ENCODE results near the gene CD58.
A peak's percentile ranks its signal among the peaks of the same experiment; 100 is the strongest.

The CD58 gene

DNA sequence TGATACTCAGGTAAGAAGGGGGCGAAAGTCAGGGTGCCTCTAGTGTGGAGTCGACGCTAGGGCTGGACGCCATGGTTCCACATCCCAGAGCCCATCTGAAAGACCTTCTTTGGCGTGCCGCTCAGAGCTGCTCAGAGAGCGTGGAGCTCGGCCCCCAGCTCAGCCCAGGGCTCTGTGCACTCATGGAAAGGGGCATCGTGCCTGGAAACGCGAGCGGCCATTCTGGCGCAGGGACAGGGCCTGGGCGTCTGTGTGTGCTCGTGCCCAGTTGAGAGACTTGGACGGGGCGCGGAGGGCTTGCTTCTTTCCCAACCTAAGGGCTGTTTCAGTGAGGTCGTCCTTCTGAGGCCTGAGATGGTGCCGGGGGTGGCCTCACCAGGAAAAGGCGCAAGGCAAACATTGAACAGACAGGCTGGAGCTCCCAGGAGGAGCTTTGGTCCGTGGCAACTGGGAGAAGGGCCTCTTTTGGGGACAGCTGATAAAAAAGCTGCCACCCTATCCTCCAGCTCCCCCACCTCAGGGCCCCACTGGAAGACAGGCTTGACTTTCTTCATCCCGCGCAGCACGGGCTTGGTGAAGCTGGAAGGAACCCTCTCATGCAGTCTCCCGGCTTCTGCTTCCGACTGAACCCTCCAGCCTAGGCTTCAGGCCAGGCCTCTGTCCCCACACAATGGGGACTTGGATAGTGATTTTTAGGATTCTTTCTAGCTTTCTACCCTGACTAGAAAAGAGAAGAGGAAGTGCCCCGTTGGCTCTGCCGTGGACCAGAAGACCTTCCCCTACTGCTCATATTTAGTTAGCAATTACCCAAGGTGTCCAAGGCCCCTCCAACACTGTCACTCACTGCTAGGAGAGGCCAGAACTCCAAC is 77.1 kb downstream of the CD58 start:
- DNase-seq (ENCODE audit: low read depth): no peak

DNA sequence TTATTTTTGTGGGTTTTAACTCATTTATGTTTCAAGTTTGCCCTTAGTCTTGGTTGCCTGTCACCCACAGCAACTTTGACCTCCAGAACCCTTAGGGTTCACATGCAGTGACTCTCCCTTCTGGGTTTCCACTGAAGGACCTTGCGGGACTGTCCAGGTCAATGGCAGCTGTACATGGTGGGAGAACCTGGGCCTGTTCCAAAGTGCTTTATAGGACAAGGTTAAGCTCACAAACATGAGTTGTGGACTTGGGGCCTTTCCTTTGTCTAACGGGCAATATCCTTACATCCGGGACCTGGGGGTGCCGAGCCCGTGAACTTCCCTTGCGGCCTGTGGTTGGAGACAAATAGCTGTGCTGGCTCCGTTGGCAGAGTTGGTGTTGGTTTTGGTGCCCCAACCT is 77.8 kb downstream of the CD58 start:
- no peak for DNase-seq (ENCODE audit: low read depth)

DNA sequence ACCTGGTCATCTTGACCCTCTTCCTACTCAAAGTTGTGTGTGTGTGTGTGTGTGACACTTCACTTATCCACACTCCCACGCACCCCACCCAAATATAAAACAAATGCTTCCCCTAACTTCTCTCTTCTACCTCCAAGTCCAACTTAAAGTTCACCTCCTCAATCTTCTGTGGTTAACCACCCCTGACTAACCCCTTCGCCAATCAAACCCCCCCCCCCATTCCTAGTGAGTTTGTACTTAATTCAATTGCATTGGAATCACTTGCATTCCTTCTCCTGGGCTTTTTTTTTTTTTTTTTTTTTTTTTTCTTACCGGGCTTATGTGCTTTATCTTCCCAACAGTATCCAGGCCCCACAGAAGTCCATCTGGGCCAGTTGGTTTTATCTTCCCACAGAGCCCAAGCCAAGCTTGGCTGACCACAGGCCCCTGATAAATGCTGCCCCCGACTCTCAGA is 78.4 kb downstream of the CD58 start:
- DNase-seq (ENCODE audit: low read depth): no peak

DNA sequence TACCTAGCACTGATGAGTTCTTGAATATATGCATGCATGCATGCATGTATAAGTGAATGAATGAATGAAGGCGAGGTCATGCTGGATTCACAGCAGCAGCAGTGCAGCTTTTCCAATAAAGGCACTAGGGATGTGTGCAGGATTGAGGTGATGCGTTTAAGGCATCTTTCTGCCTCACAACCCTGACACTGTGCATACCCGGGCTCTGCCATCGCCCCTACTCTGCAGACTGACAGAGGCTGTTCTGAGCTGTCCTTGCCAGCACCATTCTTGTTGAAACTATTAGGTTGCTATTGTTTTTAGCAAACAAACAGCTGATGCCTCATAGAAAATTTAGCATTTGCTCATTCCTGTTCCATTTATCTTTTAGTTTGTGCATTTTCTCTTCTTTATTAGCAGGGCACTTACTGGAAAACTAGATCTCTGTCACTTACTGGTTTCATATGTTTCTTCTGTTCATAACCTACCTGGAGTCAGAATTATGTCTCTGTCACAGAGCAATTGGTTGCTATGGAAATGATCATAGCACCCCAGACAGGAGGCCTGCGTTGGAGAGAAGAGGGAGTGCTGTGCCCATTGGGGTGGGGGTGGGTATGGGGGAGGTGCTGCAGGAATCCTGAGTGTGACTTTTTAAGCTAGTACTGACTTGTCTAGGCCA is 79.0 kb downstream of the CD58 start:
- no peak for DNase-seq (ENCODE audit: low read depth)

DNA sequence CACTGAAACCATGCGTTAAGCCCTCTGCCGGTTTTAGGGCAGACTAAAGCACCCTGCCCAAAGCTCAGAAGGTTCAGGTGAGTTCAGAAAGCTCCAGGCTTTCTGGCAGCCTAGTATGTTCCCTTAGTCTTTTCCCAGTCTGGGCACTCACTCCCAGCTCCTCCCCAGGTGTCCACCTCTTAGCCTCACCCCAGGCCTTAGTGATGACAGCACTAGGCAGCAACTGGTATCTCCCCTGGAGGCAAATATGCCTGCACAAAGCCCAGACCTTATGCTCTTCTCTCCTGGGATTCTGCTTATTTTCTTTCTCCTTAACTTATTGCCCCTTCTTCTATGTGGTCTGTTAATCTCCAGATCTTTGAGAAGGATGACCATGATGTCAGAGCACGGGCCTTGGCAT is 80.2 kb downstream of the CD58 start:
- DNase-seq (ENCODE audit: low read depth): no peak

DNA sequence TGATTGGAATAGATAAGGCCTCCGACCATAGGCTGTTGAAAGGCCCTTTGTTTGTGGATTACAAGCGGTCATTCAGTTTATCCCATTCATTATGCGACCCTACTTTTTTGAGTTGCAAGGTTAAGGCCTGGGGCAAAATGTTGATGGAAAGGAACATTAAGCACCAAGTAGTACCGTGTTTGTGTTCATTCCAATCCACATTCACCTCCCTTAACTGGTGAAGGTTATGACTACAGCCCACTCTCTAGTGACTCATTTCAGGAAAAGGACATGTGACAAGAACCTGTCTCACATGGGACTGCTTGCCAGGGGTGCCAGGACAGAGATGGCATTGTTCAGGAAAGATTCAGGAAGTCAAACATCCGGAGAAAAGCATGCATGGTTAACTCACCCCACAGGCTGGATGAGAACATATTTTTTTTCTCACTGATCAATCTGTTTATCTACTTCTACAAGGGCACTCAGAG is 81.6 kb downstream of the CD58 start:
- no peak for DNase-seq (ENCODE audit: low read depth)

DNA sequence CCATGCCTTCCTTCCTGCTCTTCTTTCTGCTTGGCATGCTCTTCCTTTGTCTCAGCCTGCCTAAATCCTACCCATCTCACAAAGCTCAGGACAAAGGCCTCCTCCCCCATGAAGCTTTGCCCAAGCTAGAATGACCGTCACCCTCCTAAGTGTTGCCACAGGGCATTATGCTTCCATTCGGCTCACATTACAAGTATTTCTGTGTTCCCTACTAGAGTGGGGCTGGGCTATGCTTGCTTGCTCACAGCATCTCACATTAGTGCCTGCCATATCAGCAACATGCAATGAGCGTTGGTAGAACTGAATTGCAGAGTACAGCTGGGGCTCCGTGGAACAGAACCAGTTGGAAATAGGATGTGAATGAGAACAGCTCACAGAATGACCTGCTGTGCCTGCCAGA is 82.8 kb downstream of the CD58 start:
- no peak for DNase-seq (ENCODE audit: low read depth)

DNA sequence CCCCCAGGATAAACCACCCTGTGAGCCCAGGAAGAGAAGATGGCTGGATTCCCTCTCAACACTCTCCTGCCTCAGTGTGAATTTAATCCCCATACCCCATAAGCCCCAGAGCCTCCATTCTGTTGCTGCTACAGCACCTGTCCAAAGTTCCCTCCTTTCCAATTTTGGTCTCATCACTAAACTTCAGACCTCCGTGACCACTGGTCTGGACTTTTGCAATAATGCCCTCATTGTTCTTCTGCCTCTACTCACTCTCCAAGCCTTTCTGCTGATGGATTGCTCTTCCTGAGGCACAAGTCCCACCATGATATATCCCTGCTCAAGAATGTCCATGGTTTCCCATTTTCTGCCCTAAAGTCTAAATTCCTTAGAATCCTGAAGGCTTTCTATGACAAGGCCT is 83.2 kb downstream of the CD58 start:
- DNase-seq (ENCODE audit: low read depth): no peak

DNA sequence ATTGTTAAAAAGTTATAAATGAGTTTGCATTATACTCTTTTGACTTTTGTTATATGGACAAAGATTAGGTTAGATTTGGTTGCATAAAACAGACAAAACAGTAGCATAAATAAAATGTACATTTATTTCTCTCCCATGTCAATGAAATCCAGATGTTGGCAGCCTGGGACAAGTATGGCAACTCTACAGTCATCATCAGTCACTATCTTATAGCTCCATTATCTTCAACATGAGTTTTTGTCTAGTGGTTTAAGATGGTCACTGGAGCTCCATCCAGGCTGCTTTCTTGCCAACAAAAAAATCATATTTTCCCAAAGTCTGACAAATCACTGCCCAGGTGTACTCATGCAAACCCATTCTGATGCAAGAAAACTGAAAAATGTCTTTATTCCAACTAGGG is 83.8 kb downstream of the CD58 start:
- no peak for DNase-seq (ENCODE audit: low read depth)

DNA sequence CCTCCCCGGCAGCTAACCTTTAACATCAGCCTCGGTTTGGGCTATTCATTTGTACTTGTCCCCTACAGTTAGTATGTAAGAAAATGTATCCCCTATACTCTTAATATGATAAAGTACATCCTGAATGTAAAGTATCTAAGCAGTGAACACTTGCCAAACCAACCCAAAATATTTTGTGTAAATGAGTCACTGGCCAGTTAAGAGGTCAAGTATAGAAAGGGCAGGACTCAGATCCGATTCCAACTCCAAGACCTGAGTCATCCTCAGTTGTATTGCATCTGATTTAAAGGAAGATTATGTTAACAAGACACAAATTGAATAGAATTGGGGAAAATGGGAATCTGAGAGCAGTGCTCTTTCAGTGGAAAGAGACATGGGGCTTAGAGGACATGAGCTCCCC is 84.4 kb downstream of the CD58 start:
- no peak for DNase-seq (ENCODE audit: low read depth)

DNA sequence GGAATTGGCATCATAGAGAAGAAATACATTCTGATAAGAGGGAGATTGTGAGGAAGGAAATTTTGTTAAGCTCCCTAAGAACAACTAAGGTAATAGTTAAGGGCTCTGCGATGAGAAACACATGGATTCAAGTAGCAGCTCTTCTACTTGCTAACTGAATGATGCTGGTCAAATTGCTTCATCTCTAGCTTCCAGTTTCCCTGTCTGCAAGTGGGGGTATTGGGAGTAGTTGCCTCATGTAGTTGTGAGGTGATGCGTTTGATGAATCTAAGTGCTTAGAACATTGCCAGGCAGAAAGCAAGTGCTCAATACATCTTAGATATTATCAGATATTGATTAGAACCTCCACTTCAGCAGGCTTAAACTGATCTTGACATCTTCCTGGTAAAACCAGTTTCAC is 84.8 kb downstream of the CD58 start:
- no peak for DNase-seq (ENCODE audit: low read depth)

DNA sequence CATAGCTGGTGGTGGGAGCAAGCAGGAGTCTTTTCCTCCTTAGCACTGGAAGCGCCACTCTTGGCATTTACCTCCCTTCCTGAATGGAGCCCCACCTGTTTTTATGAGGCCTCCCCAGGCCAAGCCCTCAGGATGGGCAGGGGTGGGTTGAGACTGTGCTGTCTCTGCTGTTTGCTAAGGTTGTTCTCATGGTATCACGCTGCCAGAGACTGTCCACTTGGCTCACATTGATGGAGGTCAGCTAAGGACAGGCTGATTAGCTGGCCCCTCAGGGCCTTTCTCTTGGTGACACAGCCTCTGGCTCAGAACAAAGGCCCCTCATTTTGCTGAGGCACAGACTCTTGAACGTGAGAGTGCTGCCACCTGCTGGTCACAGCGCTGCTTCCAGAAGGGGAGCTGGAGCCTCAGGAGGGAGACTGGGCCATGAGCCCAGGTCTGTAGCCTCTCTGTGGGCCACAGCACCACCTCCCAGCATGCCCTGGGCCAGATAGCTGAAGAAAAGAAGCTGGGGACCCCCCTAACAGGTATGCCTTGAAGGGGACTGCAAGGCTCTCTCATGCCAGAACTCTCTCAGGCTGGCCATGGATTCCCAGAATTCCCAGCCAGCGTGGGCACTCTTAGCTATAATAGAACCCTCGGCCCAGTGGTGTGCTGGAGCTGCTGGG is 85.6 kb downstream of the CD58 start:
- DNase-seq (ENCODE audit: low read depth): peak; percentile 78

DNA sequence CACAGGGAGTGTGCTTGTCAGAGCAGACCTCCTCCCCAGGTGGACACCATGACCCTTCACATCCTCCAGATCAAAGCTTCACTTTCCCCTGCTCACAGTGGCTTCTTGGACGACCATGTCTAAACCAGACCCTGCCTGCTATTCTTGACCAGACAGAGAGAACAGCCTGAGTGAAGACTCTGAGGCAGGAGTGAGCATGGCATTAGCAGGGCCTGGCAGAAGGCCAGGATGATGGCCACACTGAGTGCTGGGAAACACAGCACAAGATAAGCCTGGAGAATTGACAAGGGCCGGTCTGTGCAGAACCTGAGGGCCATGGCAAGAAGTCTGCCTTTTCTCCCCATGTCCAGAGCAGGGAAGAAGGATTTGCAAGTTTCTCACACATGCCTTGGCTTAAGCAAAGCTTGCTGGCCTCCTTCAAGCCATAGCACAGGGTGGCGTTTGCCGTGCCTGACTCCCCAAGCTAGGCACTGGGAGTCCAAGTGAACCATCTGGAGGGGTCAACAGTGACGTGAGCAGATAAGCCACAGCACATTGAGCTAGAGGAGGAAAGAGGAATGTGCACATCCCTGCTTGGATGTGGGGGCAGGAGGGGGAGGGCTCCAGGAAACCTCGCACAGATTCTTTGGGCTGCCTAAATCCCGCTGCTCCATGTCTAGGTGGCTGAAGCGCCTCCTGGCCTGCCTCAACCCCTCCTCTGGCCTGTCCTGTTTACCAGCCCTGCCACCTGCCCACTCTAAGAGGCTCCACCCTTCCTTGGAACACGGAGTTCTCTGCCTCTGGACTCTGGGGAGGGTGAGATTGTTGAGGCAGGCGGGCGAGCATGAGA is 87.1 kb downstream of the CD58 start:
- DNase-seq (ENCODE audit: low read depth): no peak

DNA sequence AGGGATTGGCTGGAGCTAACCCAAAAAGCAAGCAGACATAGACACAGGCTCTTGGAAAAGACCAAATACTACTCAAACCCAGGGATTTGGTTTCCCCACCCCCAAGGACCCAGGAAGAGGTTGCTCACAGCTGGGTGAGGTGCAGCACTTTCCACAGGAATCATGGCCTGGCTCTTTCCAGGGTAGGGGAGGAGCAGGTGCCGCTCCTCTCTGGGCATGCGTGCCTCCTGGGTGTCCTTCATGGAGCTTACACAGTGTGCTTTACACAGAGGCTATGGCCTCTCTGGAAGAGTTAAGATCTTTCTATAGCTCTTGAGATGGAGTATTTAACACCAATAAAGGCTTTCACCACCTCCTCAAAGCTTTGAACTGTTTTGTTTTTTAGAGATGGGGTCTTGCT is 88.3 kb downstream of the CD58 start:
- DNase-seq (ENCODE audit: low read depth): no peak

DNA sequence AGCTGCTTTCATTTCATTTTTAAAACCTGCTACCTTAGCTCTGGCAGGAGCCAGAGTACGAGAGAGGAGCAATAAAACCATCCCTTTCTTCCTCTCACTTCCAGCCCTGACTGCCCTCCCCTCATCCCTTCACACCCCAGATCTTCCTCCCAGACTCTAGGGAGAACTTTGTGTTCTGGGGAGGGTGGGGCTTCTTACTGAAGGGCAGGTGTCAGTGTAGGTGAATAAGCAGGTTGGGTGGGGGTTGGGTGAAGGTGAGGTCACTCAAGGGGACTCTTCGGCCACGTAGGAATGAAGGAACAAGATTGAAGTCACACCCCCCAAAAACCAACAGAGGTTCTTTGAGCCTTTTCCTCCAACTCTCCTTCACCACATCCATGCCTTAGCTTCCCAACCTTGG is 88.9 kb downstream of the CD58 start:
- no peak for DNase-seq (ENCODE audit: low read depth)

DNA sequence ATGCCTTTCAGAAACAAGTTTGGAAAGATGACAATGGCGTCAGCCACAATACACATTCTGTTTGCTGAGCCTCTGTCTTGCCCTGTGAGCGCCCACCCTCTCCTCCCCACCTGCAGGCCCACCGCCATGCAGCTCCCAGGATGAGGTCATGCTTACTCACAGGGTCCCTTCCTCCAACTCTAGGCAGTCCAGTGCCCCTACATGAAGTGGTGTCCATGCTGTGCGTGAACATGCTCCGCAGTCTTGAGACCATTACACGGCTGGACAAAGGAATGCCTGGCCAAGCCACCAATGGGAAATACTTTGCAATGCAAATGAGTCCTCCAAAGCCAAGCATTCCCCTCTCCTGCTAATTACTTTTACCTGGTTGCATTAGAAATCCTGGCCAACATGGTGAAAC is 92.2 kb downstream of the CD58 start:
- no peak for DNase-seq (ENCODE audit: low read depth)

DNA sequence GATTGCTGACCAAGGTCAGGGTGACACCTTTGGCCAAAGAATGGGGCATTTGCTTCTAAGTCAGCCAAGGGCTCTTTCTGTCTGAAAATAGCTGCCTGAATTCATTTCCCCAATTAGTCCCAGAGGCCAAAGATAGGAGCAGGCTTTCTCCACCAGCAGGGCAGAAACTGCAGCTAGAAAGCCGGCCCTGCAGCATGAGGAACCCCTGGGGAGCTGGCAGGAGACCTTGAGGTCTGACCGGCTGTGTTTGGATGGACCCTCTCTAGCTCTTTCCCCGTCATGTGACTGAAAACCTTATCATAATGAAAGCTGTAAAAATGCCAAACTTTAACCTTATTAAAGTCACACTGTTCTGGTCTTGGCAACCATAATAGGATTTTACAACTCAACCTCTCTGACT is 93.4 kb downstream of the CD58 start:
- DNase-seq (ENCODE audit: low read depth): no peak

DNA sequence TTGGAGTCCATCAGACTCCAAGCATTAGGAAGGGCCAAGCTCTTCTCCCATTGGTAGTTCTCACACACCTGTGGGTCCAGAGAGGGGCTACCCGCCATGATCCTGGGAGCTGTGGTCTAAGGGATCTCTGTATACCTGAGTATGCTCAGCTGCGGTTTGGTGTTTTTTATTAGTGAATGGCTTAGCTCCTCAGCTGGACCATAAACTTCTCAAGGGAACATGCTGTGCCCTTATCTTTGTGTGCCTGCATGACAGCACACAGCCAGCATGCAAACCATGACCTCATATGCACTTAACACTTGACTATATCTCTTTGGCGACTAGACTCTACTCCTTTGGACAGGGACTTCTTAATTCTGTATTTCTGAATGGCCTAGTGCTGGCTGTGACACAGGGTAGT is 94.5 kb downstream of the CD58 start:
- no peak for DNase-seq (ENCODE audit: low read depth)

DNA sequence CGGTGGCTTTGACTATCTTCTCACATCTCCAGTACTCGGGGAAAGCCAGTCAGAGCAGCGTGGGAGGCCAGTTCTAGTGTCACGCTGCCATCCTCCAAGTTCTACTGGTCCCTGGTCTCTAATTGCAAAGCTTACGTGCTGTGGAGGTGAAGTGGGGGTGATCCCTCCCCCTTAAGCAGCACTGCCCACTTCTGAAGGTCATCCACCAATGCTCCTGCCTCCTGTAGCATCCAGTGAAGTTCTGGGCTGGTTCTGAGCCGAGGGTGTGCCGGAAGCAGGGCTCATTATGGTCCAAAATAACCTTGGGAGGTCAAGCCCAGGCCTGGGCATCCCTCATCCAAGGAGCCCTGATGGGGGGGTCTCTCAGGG is 95.0 kb downstream of the CD58 start:
- no peak for DNase-seq (ENCODE audit: low read depth)

DNA sequence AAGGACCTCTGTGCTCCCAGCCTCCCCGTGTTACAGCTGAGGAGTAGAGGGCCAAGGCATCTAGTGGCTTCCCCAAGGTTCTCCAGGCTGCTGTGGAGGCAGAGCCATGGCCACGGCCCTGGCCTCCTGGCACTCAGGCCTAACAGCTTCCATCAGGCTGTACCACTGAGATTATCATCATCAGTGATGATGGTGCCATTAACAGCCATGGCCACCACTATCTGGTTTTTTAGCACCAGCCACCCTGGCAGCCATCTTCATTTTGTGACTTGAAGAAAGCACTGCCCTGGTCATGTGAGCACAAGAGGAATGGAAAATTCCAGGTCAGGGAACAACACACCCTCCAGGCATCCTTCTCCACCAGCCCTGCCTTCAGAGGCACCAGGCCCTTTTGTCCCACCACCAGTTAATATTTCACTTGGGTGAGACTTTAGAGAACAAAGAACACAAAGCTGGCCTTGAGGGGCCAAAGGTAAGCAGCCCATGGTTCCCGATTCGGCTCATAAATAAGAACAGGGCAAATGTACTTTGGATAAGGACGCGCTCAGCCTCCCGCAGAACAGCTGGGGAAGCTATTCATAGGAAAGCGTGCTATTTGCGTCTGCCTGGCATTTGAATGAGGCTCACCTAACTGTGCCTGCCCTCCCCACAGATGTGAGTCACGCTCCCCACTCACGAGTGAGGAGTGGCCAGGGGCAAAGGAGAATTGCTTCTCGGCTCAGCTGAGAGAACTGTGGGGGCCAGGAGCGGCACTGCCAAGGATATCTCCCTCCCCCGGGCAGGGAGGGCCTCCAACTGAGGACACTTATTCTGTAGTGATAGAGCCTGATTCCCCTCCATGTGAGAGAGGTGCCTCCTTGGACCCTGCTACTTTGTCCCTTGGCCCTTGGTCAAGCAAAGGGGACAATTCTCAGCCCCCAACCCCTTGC is 95.6 kb downstream of the CD58 start:
- DNase-seq (ENCODE audit: low read depth): no peak

DNA sequence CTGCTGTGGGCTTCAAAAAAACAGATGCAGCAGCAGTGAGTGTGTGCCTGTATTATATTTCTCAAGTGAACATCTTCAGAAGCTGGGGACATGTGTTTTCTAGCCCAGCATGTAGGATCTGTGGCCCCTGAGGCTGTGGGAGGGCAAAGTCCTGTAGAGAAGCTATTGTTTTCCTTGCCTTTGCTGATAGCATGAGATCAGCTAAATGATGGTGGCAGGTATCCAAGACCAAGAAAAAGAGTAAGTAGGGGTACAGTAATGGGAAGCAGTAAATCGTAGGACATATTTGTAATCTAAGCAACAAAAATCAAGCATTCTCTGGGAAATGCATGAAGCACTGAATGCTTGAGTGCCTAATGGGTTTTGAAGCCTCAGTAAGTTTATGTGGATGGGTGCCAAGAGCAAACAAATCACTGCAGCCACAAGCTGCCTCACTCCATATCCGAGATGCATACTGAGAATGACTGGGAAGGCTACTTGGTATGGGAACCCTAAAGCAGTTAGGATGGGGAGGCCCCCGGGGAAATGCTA is 98.3 kb downstream of the CD58 start:
- DNase-seq (ENCODE audit: low read depth): no peak
